Ammon's horn (tissue), 1 donor: ENCODE results near the gene ANKFN1.
"Not testable (repeated sequence)": the region's sequence is repeated elsewhere in the genome, so short reads cannot be mapped to it uniquely, and the experiment has no call there.

Experiments used
- DNase-seq: peaks from one replicate; pipeline ENCODE4 v3.0.0-alpha.2; 2016; ENCODE audit warnings: low spot score

Gene ANKFN1

DNA sequence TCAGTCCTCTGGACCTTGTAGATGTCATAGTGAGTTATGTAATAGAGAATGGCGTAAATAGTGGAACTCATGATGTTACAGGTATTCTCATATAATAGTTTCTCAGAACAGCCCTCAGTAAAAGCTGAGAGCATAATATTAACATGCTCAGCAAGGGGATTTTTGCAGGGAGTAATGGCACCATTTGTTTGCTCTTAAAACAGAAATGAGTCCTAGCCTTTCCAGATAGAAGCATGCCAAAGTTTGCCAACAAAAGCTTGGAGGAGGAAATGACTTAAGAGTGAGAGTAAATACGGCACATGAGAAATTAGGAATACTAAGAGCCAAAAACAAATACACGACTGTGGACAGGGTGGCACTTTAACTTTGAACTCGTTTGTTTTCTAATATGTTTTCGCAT, 198.4 kb downstream of the ANKFN1 start:
- no peak for DNase-seq

GRCh38 chr17:56358651-56359050, 205.4 kb downstream of the ANKFN1 start:
- no peak for DNase-seq

DNA sequence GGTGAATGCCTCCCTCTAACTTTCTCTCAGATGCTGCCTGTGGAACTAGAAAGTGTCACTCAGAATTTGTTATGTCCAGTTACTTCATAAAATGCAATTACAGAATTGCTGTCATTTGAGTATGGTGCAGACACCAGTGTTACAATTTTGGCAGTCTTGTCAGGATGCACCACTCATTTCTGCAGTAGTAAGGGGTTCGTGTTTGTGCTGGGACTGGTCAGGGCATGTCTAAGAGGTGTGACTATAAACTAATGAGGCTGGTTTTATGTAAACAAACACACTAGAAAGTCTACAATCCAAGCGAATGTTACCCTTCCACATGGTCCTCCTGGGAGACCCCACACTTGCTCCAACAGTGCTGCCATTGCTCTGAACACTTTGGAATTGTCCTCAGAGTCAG, 206.2 kb downstream of the ANKFN1 start:
- DNase-seq, result no peak

GRCh38 chr17:56367366-56367765, 214.1 kb downstream of the ANKFN1 start:
- DNase-seq, result no peak

DNA sequence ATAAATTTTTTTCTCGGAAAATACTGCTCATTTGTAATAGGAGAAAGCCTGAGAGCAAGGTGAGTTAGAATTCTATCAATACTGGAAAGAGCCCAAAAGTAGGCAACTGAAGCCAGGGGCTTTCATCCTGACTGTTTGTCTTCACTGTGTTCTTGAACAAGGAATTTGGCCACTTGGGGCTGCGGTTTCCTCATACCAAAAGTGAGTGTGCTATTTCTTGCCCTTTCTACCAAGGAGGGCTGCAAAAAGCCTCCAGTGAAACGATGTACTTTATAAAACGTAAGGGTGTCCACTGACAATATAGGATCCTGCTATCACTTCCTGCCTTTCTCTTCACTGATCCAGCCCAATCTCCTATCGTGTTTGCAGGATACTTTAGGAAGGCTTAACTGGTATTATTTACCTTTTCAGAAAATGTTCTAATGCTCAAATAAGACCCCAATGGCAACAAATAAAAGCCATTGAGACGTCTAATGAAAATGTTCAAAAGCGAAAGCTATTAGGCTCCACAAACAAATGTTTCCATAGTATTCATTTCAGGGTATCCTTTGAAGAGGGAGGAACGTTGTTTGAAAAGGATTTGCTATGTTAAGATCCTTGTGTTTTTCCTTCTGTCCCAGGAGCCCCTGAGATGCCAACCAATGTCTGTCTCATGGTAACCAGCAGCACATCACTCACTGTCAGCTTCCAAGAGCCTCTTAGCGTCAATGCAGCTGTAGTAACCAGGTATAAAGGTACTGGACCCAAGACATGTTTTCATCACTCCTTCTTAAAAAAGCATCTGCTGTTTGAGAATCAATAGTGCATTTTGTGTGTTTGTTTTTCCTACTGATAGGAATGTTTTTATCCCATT, 220.9 kb downstream of the ANKFN1 start:
- DNase-seq, result no peak

- no peak for DNase-seq
These were observed 236.1 kb downstream of the ANKFN1 start for GRCh38 chr17:56389356-56389755.

GRCh38 chr17:56392321-56392720, 239.0 kb downstream of the ANKFN1 start:
- DNase-seq, result no peak

DNA sequence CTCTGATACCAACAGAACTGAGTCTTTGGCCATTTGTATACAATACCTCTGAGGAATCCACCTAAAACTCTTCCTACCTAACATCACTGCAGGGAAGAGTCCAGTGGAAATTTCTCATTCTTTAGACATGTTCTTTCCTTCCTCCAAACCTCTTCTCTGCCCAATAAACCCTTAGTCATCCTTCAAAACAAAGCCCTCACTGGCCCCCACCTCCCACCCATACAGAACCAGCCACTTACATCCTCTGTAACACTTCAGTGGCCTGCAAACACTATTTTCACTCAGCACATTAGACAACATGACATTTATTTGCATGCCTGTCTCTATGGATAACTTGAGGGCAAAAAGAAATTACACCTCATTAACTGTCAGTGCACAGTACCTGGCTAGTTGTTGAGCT, 239.9 kb downstream of the ANKFN1 start:
- DNase-seq, result no peak

DNA sequence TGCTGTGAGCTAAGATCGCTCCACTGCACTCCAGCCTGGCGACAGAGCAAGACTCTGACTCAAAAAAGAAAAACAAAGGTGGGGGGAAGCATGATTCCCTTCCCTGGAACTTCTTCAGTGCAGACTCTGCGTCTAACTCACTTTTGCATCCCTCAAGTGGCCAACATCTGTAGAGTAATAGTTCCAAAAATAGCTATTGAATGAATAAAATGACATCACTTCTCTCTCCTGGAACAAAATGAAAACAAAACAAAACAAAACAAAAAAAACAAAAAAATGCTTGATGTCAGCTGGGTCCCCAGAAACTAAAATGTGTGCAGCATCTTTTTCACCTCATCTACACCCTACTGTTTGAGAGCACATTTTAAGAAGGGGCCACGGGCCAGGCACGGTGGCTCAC, 242.5 kb downstream of the ANKFN1 start:
- DNase-seq, result no peak

DNA sequence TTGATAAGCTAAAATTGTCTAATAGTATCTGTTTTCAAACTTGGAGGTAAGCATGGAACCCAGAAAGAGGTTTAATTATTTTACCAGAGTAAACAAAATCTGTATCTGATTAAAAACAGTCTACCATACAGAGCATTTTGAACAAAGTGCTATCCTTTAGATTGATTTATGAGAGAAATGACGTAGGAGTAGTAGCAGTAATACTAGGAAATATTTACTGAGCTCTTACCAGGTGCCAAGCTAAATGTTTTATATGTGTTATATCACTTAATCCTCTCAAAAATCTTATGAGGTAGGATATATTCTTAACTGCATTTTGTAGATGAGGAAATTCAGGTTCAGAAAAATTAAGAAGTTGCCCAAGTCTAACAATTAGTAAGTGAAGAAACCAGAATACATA, 253.8 kb downstream of the ANKFN1 start:
- no peak for DNase-seq

GRCh38 chr17:56412356-56412755, 259.1 kb downstream of the ANKFN1 start:
- DNase-seq, result not testable (repeated sequence)

- no peak for DNase-seq
These were observed 263.5 kb downstream of the ANKFN1 start for GRCh38 chr17:56416682-56417351.

GRCh38 chr17:56424005-56424404, 270.7 kb downstream of the ANKFN1 start:
- DNase-seq, result no peak

GRCh38 chr17:56424543-56425044, 271.3 kb downstream of the ANKFN1 start:
- no peak for DNase-seq

DNA sequence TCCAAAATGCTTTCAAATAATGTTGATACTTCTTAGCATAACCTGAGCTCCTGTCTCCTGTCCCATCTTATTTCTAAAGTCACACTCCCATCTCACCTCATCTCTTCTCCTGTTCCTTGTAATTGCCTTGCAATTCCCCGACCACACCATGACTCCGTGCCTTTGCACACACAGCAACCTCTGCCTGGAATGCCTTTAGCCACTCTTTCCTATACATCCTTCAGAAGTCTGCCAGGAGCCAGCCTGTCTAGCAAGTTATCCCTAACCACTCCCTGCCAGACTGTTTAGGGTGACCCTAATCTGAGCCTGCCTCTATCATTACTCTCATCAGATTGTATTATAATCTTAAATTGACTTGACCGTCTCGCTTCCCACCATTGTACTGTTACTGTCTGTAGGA, 272.2 kb downstream of the ANKFN1 start:
- no peak for DNase-seq

GRCh38 chr17:56426901-56427300, 273.6 kb downstream of the ANKFN1 start:
- DNase-seq, result no peak

DNA sequence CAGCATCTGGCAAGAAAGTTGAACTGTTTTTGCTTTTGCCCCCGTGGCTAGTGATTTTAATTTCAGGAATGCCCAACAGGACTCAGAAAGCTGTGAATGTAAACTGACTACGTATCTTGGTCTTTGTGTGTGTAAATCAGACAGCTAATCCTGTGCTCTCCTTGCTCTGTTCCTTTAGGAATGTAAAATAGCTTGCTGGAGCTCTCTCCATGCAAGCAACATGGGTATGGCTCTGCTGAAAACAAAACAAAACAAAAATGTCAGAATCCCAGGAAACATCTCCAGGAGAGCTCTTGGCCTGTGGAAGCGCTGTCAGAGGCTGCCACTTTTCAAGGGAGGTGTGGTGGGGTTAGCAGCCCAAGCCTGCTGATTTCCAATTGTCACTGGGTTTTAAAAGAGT, 278.5 kb downstream of the ANKFN1 start:
- no peak for DNase-seq

- DNase-seq, result no peak
These were observed 279.2 kb downstream of the ANKFN1 start for GRCh38 chr17:56432443-56432842.

GRCh38 chr17:56434610-56435009, 281.3 kb downstream of the ANKFN1 start:
- no peak for DNase-seq

DNA sequence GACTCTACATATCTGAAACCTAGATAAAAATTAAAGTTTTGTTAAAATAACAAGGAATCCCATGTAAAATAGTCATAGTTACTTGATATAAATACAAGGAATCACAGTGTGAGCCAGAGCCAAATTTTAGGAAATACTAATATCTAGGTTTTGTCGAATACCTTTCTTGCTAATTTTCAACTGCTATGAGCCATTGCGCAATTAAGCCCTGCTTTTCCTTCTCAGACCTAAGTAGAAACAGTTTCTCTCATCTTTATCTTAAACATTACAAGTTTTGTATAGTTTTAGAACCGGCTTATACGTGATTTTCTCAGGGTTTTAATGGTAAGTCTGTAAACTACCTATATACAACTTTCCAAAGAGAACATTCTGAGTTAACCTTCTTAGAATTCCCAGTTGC, 282.9 kb downstream of the ANKFN1 start:
- DNase-seq, result no peak

DNA sequence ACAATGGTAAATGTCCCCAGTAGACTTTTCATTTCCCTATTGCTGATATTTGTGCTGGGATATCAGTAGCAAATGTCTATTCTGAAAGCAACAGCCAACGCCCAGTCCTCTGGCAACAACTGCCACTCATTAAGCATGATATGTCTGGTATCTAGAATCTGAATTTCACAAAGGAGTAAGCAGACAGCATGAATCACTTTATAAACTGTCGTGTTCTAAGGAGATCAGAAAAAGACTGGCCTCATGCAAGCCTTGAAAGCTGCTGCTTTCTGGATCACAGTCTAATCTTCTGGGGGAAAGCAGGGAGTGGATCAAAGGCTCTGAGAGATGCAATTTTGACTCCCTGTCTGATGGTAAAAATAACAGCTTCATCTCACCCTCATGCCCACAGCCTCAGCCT, 287.1 kb downstream of the ANKFN1 start:
- no peak for DNase-seq

DNA sequence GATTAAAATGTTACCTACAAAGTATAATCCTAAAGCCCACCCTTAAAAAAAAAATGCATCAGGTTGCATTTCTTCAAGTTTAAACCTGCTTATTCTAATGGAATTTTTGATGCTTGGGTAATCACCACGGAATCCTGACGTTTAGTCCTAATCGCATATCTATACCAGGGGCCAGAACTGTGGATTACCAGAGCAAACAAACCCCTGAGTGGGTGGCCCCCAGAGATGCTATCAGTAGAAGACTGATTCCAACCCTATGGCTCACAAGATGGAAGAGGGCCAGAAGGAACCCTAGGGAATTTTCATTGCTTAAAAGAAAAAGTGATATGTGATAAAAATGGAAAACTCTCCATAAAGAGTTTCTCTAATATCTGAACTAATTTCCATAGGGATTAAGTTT, 288.0 kb downstream of the ANKFN1 start:
- DNase-seq, result no peak

DNA sequence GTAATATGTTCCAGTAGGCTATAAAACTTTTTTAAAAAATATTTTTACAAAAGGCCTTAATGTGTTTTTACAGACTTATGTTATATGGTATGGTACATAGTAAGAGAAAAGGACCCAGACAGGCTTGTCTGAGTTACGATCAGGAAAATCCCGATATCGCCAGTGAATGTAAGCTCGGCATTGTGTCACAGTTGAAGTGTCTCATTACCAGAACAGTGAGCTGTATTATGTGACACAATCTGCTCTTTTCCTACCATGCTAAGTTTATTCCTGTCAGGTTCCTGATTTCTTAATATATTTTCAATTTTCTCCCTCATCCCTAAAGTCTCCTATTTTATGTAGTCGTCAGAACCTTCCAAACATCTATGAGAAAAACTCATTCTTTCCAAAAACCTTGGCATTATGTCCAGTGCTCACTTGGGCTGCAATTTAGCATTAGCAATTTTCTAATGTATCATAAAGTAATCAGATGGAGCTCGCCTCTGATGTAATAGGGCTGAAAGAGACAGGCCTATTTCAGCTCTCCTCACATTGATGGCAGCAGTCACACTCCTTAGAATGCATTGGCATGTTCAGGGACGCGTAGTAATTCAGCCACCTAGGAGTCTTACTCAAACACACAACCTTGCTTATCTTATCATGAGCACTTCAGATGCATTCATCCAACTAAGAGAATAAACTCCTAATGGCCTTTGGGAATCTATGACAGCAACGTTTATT, 292.6 kb downstream of the ANKFN1 start:
- DNase-seq, result no peak
